Endothelial cell (in vitro differentiated cells): ENCODE results near the gene CEP170B. TPM values are rescaled to one million over a fixed set of nuclear protein-coding genes. Genes with fewer than 3 reads are reported as not detected.
A peak's percentile ranks its signal among the peaks of the same experiment; 100 is the strongest.

Experiments used
- DNase-seq: peaks from one replicate; pipeline ENCODE4 v3.0.0; 2021; ENCODE audit warnings: low spot score
- H3K27ac Mint-ChIP-seq: one replicate; pipeline ENCODE4 v1.8.0; 2021; ENCODE audit warnings: mixed read lengths, inconsistent platforms; ENCODE audit not compliant: unreplicated experiment
- H3K27me3 Mint-ChIP-seq: one replicate; pipeline ENCODE4 v1.8.0; 2021; ENCODE audit warnings: mild to moderate bottlenecking, moderate library complexity, mixed read lengths, inconsistent platforms; ENCODE audit not compliant: unreplicated experiment
- H3K36me3 Mint-ChIP-seq: one replicate; pipeline ENCODE4 v1.8.0; 2021; ENCODE audit warnings: mild to moderate bottlenecking, low read depth, mixed read lengths, inconsistent platforms; ENCODE audit not compliant: unreplicated experiment
- H3K4me1 Mint-ChIP-seq: one replicate; pipeline ENCODE4 v1.8.0; 2021; ENCODE audit warnings: mild to moderate bottlenecking, mixed read lengths, inconsistent platforms; ENCODE audit not compliant: unreplicated experiment
- H3K4me3 Mint-ChIP-seq: one replicate; pipeline ENCODE4 v1.8.0; 2021; ENCODE audit warnings: mild to moderate bottlenecking, mixed read lengths, inconsistent platforms; ENCODE audit not compliant: unreplicated experiment
- H3K9me3 Mint-ChIP-seq: one replicate; pipeline ENCODE4 v1.8.0; 2021; ENCODE audit warnings: mixed read lengths, inconsistent platforms; ENCODE audit not compliant: unreplicated experiment
- CTCF ChIP-seq: fragments of 200-600 bp; sonication (generic); IDR thresholded peaks from one replicate; pipeline ENCODE4 v1.5.0; 2021; ENCODE audit warnings: antibody characterized with exemption; ENCODE audit not compliant: unreplicated experiment
- total RNA-seq: library from RNA; stranded (reverse); fragmentation: NEBNext Ultra II Directional; extraction: Animal tissue kit (Norgen Biotek cat#: 25700); gene quantifications from one replicate; pipeline ENCODE4 v1.2.1, GENCODE V29; 2021; ENCODE audit not compliant: unreplicated experiment

CEP170B gene
- total RNA-seq, 1 donor from 2014 or later, result 11.3 TPM

GRCh38 chr14:104935955-104936354 lies 70.9 kb downstream of the CEP170B start:
- TF ChIP-seq CTCF, result no peak
- H3K36me3 Mint-ChIP-seq, result peaks cover 14% of the 10 kb centered on the region
- H3K9me3 Mint-ChIP-seq, result no peaks in the 10 kb centered on the region
- H3K27me3 Mint-ChIP-seq, result peaks cover 21% of the 10 kb centered on the region
- H3K4me1 Mint-ChIP-seq, result peaks cover 10% of the 10 kb centered on the region
- no peak for DNase-seq
- H3K27ac Mint-ChIP-seq, result no peak overlapping the region
- no peak overlapping the region for H3K4me3 Mint-ChIP-seq

- no peak overlapping the region for H3K4me3 Mint-ChIP-seq
Observed at GRCh38 chr14:104936361-104937155, 71.5 kb downstream of the CEP170B start.

GRCh38 chr14:104937161-104937560 lies 72.1 kb downstream of the CEP170B start:
- peaks cover 10% of the 10 kb centered on the region for H3K4me1 Mint-ChIP-seq
- H3K27ac Mint-ChIP-seq, result no peak overlapping the region
- H3K4me3 Mint-ChIP-seq, result no peak overlapping the region

More at GRCh38 chr14:104936361-104937155, 71.5 kb downstream of the CEP170B start:
- Mint-ChIP-seq H3K4me1 (peaks cover 10% of the 10 kb centered on the region), H3K27ac (no peak overlapping the region), H3K27me3 (peaks cover 21% of the 10 kb centered on the region), H3K36me3 (peaks cover 16% of the 10 kb centered on the region), H3K9me3 (no peaks in the 10 kb centered on the region)
- no peak for DNase-seq
- no peak for TF ChIP-seq CTCF

GRCh38 chr14:104937694-104938365 lies 72.8 kb downstream of the CEP170B start:
- Mint-ChIP-seq H3K4me3 (peak overlapping the region; percentile 32), H3K27me3 (peaks cover 21% of the 10 kb centered on the region), H3K4me1 (peaks cover 10% of the 10 kb centered on the region), H3K27ac (no peak overlapping the region), H3K36me3 (peaks cover 16% of the 10 kb centered on the region), H3K9me3 (no peaks in the 10 kb centered on the region)
- no peak for TF ChIP-seq CTCF
- DNase-seq, result no peak

More at GRCh38 chr14:104937161-104937560, 72.1 kb downstream of the CEP170B start:
- no peak for TF ChIP-seq CTCF
- Mint-ChIP-seq H3K9me3 (no peaks in the 10 kb centered on the region), H3K27me3 (peaks cover 20% of the 10 kb centered on the region), H3K36me3 (peaks cover 16% of the 10 kb centered on the region)
- no peak for DNase-seq

GRCh38 chr14:104938436-104938835 lies 73.4 kb downstream of the CEP170B start:
- Mint-ChIP-seq H3K27ac (no peak overlapping the region), H3K9me3 (no peaks in the 10 kb centered on the region), H3K36me3 (peaks cover 16% of the 10 kb centered on the region), H3K27me3 (peaks cover 21% of the 10 kb centered on the region), H3K4me1 (peaks cover 10% of the 10 kb centered on the region), H3K4me3 (no peak overlapping the region)
- no peak for TF ChIP-seq CTCF
- no peak for DNase-seq
